Panc1 (cell line): ENCODE measurements around the gene MTG1.

Source experiments
- CTCF ChIP-seq: fragments of 450-650 bp; IDR thresholded peaks from 2 replicates; pipeline ENCODE4 v1.5.1; 2017; ENCODE audit warnings: mild to moderate bottlenecking
- POLR2AphosphoS5 ChIP-seq: IDR thresholded peaks from 2 replicates; pipeline ENCODE4 v1.6.1; 2012; ENCODE audit warnings: mild to moderate bottlenecking, low read depth, low read length, moderate library complexity
- SIN3A ChIP-seq: IDR thresholded peaks from 2 replicates; pipeline ENCODE4 v1.6.1; 2012; ENCODE audit warnings: low read depth, mild to moderate bottlenecking, low read length, moderate library complexity, borderline replicate concordance; ENCODE audit not compliant: insufficient read depth
- TCF7L2 ChIP-seq: IDR thresholded peaks from 2 replicates; pipeline ENCODE4 v1.6.1; 2011; ENCODE audit warnings: mild to moderate bottlenecking, low read depth, low read length, inconsistent platforms

- TF ChIP-seq CTCF (no peak), TCF7L2 (no peak), POLR2AphosphoS5 (no peak), SIN3A (no peak)
These were observed 37.2 kb upstream of the MTG1 start for GRCh38 chr10:133356549-133357284.
